WI38 (cell line): Measurements from ENCODE around the gene ADSS2.
A peak's percentile ranks its signal among the peaks of the same experiment; 100 is the strongest.

Experiments
- H3K4me3 ChIP-seq: 2 replicates; pipeline ENCODE4 v1.5.1; 2011; ENCODE audit warnings: low read depth, mild to moderate bottlenecking, control low read depth, low read length
- CTCF ChIP-seq: IDR thresholded peaks from 2 replicates; pipeline ENCODE4 v1.5.1; 2012; ENCODE audit warnings: low read depth, mild to moderate bottlenecking, control low read depth, low read length

The ADSS2 gene

GRCh38 chr1:244362476-244362875 is 89.2 kb downstream of the ADSS2 start:
- no peak overlapping the region for H3K4me3 ChIP-seq
- TF ChIP-seq CTCF = no peak

- peak overlapping the region; percentile 47 for H3K4me3 ChIP-seq
- TF ChIP-seq CTCF = no peak
Measured at GRCh38 chr1:244361764-244362473, 89.8 kb downstream of the ADSS2 start.
